WTC11 (cell line): ENCODE data around the gene RHBDD2.

Experiments used
- ATF1 ChIP-seq: sonication (generic); formaldehyde crosslinking; IDR thresholded peaks from 2 replicates; pipeline ENCODE4 v1.8.1; 2023; ENCODE audit warnings: mild to moderate bottlenecking, moderate library complexity, missing genetic modification reagents
- CREM ChIP-seq: sonication (generic); formaldehyde crosslinking; IDR thresholded peaks from 2 replicates; pipeline ENCODE4 v1.8.1; 2022; ENCODE audit warnings: mild to moderate bottlenecking, missing genetic modification reagents, moderate library complexity
- CTCF ChIP-seq: fragments of 200-600 bp; IDR thresholded peaks from 2 replicates; pipeline ENCODE4 v1.8.0; 2022; ENCODE audit warnings: antibody characterized with exemption
- FOXJ3 ChIP-seq: sonication (generic); formaldehyde crosslinking; IDR thresholded peaks from 2 replicates; pipeline ENCODE4 v1.9.0; 2021; ENCODE audit warnings: missing genetic modification reagents, mild to moderate bottlenecking, borderline replicate concordance
- SOX15 ChIP-seq: fragments of 250-450 bp; sonication (Bioruptor Pico); IDR thresholded peaks from 2 replicates; pipeline ENCODE4 v1.9.0; 2021; ENCODE audit warnings: mild to moderate bottlenecking
- TEAD1 ChIP-seq: sonication (generic); formaldehyde crosslinking; IDR thresholded peaks from 2 replicates; pipeline ENCODE4 v1.8.0; 2022; ENCODE audit warnings: mild to moderate bottlenecking, missing genetic modification reagents
- ZBTB43 ChIP-seq: sonication (generic); formaldehyde crosslinking; IDR thresholded peaks from 2 replicates; pipeline ENCODE4 v1.8.1; 2023; ENCODE audit warnings: mild to moderate bottlenecking, missing genetic modification reagents
- ZNF121 ChIP-seq: sonication (generic); formaldehyde crosslinking; IDR thresholded peaks from 2 replicates; pipeline ENCODE4 v1.8.0; 2023; ENCODE audit warnings: missing genetic modification reagents
- ZNF263 ChIP-seq: sonication (generic); formaldehyde crosslinking; IDR thresholded peaks from 2 replicates; pipeline ENCODE4 v1.8.1; 2022; ENCODE audit warnings: low read depth, mild to moderate bottlenecking, moderate library complexity, missing genetic modification reagents
- TF ChIP-seq, protein P1 (sequence below): sonication (generic); formaldehyde crosslinking; conservative IDR thresholded peaks from 2 replicates; pipeline ENCODE4 v1.8.1; 2022; ENCODE audit warnings: mild to moderate bottlenecking, missing genetic modification reagents
- TF ChIP-seq, protein P2 (sequence below): sonication (generic); formaldehyde crosslinking; IDR thresholded peaks from 2 replicates; pipeline ENCODE4 v1.8.1; 2023; ENCODE audit warnings: mild to moderate bottlenecking, missing genetic modification reagents, moderate library complexity
- TF ChIP-seq, protein P3 (sequence below): sonication (generic); formaldehyde crosslinking; IDR thresholded peaks from 2 replicates; pipeline ENCODE4 v1.8.0; 2022; ENCODE audit warnings: mild to moderate bottlenecking, missing genetic modification reagents

DNA sequence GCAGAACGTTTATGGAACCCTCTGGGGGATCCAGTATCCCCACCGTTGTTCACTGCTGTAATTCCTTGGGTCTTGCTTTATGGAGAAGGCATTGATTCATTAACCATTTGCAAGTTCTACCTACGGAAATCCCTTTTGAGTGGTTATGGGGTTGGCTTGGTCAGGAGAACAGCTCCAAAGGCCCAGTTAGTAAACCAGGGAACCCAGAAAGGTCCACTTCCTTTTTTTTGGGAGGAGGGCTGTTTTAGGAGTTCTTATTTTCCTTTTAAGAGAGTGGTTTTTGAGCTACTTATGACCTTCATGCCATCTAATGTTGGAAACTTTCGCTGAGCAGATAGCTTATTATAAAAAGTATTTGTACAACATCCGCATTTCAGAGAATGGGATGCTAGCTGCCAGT lies 37.4 kb downstream of the RHBDD2 start:
- TF ChIP-seq CTCF (no peak), ZNF263 (CRISPR knock-in tag) (no peak), FOXJ3 (CRISPR knock-in tag) (no peak), CREM (no peak), ATF1 (no peak), ZBTB43 (CRISPR knock-in tag) (no peak), ZNF121 (no peak), TEAD1 (CRISPR knock-in tag) (no peak), SOX15 (CRISPR knock-in tag) (no peak)
- TF ChIP-seq, protein P1, sequence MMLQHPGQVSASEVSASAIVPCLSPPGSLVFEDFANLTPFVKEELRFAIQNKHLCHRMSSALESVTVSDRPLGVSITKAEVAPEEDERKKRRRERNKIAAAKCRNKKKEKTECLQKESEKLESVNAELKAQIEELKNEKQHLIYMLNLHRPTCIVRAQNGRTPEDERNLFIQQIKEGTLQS, result no peak
- TF ChIP-seq, protein P2, sequence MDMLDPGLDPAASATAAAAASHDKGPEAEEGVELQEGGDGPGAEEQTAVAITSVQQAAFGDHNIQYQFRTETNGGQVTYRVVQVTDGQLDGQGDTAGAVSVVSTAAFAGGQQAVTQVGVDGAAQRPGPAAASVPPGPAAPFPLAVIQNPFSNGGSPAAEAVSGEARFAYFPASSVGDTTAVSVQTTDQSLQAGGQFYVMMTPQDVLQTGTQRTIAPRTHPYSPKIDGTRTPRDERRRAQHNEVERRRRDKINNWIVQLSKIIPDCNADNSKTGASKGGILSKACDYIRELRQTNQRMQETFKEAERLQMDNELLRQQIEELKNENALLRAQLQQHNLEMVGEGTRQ, result no peak
- TF ChIP-seq, protein P3, sequence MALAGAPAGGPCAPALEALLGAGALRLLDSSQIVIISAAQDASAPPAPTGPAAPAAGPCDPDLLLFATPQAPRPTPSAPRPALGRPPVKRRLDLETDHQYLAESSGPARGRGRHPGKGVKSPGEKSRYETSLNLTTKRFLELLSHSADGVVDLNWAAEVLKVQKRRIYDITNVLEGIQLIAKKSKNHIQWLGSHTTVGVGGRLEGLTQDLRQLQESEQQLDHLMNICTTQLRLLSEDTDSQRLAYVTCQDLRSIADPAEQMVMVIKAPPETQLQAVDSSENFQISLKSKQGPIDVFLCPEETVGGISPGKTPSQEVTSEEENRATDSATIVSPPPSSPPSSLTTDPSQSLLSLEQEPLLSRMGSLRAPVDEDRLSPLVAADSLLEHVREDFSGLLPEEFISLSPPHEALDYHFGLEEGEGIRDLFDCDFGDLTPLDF (CRISPR knock-in tag), result no peak
